AG08396 (cell line): ENCODE results near the gene OR2A7.
"Not testable (repeated sequence)": the region's sequence is repeated elsewhere in the genome, so short reads cannot be mapped to it uniquely, and the experiment has no call there.

Experiments used
- DNase-seq: peaks from one replicate; pipeline ENCODE4 v3.0.0; 2012; ENCODE audit warnings: low spot score, mixed read lengths

Gene OR2A7

GRCh38 chr7:144264692-144265091 is at the start of gene OR2A7:
Gene OR2A7, minus strand, starts transcription at chr7:144264792. Its CDS starts 5,164 bp downstream, at chr7:144259628.
- not testable (repeated sequence) for DNase-seq

- DNase-seq = not testable (repeated sequence)
Observed at GRCh38 chr7:144311872-144312469, 47.4 kb upstream of the OR2A7 start, which contains the start of gene OR2A1. Gene OR2A1, plus strand, starts transcription at chr7:144312419. Its CDS starts 5,706 bp downstream, at chr7:144318125.

- DNase-seq = not testable (repeated sequence)
Observed at GRCh38 chr7:144311218-144311617, 46.6 kb upstream of the OR2A7 start.

- DNase-seq = not testable (repeated sequence)
Observed at GRCh38 chr7:144309702-144310101, 45.1 kb upstream of the OR2A7 start.

- not testable (repeated sequence) for DNase-seq
Observed at GRCh38 chr7:144305156-144305555, 40.6 kb upstream of the OR2A7 start.

- not testable (repeated sequence) for DNase-seq
Observed at GRCh38 chr7:144303607-144304006, 39.0 kb upstream of the OR2A7 start.

GRCh38 chr7:144302578-144303303 is 38.1 kb upstream of the OR2A7 start:
- not testable (repeated sequence) for DNase-seq

GRCh38 chr7:144293794-144294499 is 29.4 kb upstream of the OR2A7 start:
- not testable (repeated sequence) for DNase-seq

- not testable (repeated sequence) for DNase-seq
Observed at GRCh38 chr7:144292384-144293161, 28.0 kb upstream of the OR2A7 start.

- DNase-seq = not testable (repeated sequence)
Observed at GRCh38 chr7:144291607-144292006, 27.0 kb upstream of the OR2A7 start.

GRCh38 chr7:144287171-144287784 is 22.7 kb upstream of the OR2A7 start:
- not testable (repeated sequence) for DNase-seq

GRCh38 chr7:144283716-144284115 is 19.1 kb upstream of the OR2A7 start:
- not testable (repeated sequence) for DNase-seq

GRCh38 chr7:144282490-144282889 is 17.9 kb upstream of the OR2A7 start:
- not testable (repeated sequence) for DNase-seq

- not testable (repeated sequence) for DNase-seq
Observed at GRCh38 chr7:144281981-144282380, 17.4 kb upstream of the OR2A7 start.

- DNase-seq = not testable (repeated sequence)
Observed at GRCh38 chr7:144280010-144280409, 15.4 kb upstream of the OR2A7 start.

- DNase-seq = not testable (repeated sequence)
Observed at GRCh38 chr7:144275281-144275680, 10.7 kb upstream of the OR2A7 start.

GRCh38 chr7:144269188-144269587 is 4.6 kb upstream of the OR2A7 start, which contains the start of gene CTAGE8:
Gene CTAGE8, minus strand, starts transcription at chr7:144269288. Its CDS starts 38 bp downstream, at chr7:144269250.
- not testable (repeated sequence) for DNase-seq

GRCh38 chr7:144262128-144262527 is 2.5 kb downstream of the OR2A7 start:
- not testable (repeated sequence) for DNase-seq

GRCh38 chr7:144259067-144259466 is 5.5 kb downstream of the OR2A7 start:
- not testable (repeated sequence) for DNase-seq

- DNase-seq = peak; percentile 2
Observed at GRCh38 chr7:144256112-144256511, 8.5 kb downstream of the OR2A7 start.

GRCh38 chr7:144255471-144255897 is 9.1 kb downstream of the OR2A7 start:
- DNase-seq = no peak
